Stimulated activated CD8-positive, alpha-beta memory T cell treated with anti-CD3 and anti-CD28 coated beads, Interleukin-2, amount 100 ng/mL, for 1 hour (primary cell): ENCODE measurements around the gene RENBP.

Experiments
- DNase-seq, 2 donors: peaks; one replicate each; pipeline ENCODE4 v3.0.0-alpha.2; 2020; ENCODE audit warnings: low read depth in 2 of 2

Gene RENBP

GRCh38 chrX:153920546-153920945 is 23.9 kb downstream of the RENBP start:
- no peak for DNase-seq

GRCh38 chrX:153919281-153919680 is 25.2 kb downstream of the RENBP start:
- no peak for DNase-seq

- DNase-seq: no peak
Measured at GRCh38 chrX:153917869-153918268, 26.6 kb downstream of the RENBP start.

GRCh38 chrX:153913701-153914100 is 30.7 kb downstream of the RENBP start:
- DNase-seq: no peak

- no peak for DNase-seq
Measured at GRCh38 chrX:153913211-153913610, 31.2 kb downstream of the RENBP start.

GRCh38 chrX:153911798-153912197 is 32.6 kb downstream of the RENBP start:
- no peak for DNase-seq

- DNase-seq: no peak
Measured at GRCh38 chrX:153910446-153910845, 34.0 kb downstream of the RENBP start.

- DNase-seq: no peak
Measured at GRCh38 chrX:153909980-153910360, 34.5 kb downstream of the RENBP start.

- no peak for DNase-seq
Measured at GRCh38 chrX:153909024-153909979, 35.1 kb downstream of the RENBP start.

GRCh38 chrX:153908219-153908860 is 36.1 kb downstream of the RENBP start:
- DNase-seq: no peak

GRCh38 chrX:153907456-153907855 is 37.0 kb downstream of the RENBP start:
- DNase-seq: no peak

GRCh38 chrX:153906126-153906917 is 38.1 kb downstream of the RENBP start:
- DNase-seq: no peak

- no peak for DNase-seq
Measured at GRCh38 chrX:153905481-153906095, 38.9 kb downstream of the RENBP start.

GRCh38 chrX:153903991-153904957 is 40.2 kb downstream of the RENBP start, which contains the start of gene AVPR2:
Gene AVPR2, plus strand, starts transcription at chrX:153904673. Its CDS starts 473 bp downstream, at chrX:153905146.
- DNase-seq: no peak

- no peak for DNase-seq
Measured at GRCh38 chrX:153903238-153903980, 41.0 kb downstream of the RENBP start.

GRCh38 chrX:153902385-153902784 is 42.1 kb downstream of the RENBP start:
- DNase-seq: no peak

GRCh38 chrX:153901753-153902140 is 42.7 kb downstream of the RENBP start:
- DNase-seq: no peak

GRCh38 chrX:153900831-153901752 is 43.4 kb downstream of the RENBP start:
- DNase-seq: peak; percentile 24 to 27

- DNase-seq: no peak
Measured at GRCh38 chrX:153897899-153898298, 46.5 kb downstream of the RENBP start.
